Type B pancreatic cell (in vitro differentiated cells): Measurements from ENCODE around the gene NKAIN2. TPM values are rescaled to one million over a fixed set of nuclear protein-coding genes. Genes with fewer than 3 reads are reported as not detected.

Experiments
- DNase-seq: peaks from one replicate; pipeline ENCODE4 v3.0.0; 2021; ENCODE audit warnings: mixed read lengths; ENCODE audit not compliant: unreplicated experiment; ENCODE audit errors: extremely low spot score
- H3K27ac Mint-ChIP-seq: 2 replicates; pipeline ENCODE4 v1.8.0; 2021; ENCODE audit warnings: mild to moderate bottlenecking, mixed read lengths
- H3K27me3 Mint-ChIP-seq: 2 replicates; pipeline ENCODE4 v1.8.0; 2021; ENCODE audit warnings: mixed read lengths
- H3K36me3 Mint-ChIP-seq: 2 replicates; pipeline ENCODE4 v1.8.0; 2021; ENCODE audit warnings: mixed read lengths
- H3K4me1 Mint-ChIP-seq: one replicate; pipeline ENCODE4 v1.8.0; 2021; ENCODE audit warnings: mixed read lengths; ENCODE audit not compliant: unreplicated experiment
- H3K4me3 Mint-ChIP-seq: 2 replicates; pipeline ENCODE4 v1.8.0; 2021; ENCODE audit warnings: mild to moderate bottlenecking, mixed read lengths
- H3K9me3 Mint-ChIP-seq: 2 replicates; pipeline ENCODE4 v1.8.0; 2021; ENCODE audit warnings: mixed read lengths
- CTCF ChIP-seq: fragments of 200-600 bp; sonication (generic); conservative IDR thresholded peaks from 2 replicates; pipeline ENCODE4 v1.5.0; 2021; ENCODE audit warnings: antibody characterized with exemption, mild to moderate bottlenecking
- total RNA-seq: library from RNA; stranded (reverse); gene quantifications from 2 replicates; pipeline ENCODE4 v1.2.1, GENCODE V29; 2021; ENCODE audit warnings: low replicate concordance

The NKAIN2 gene
- total RNA-seq, 1 donor from 2014 or later: 1.7 TPM

DNA sequence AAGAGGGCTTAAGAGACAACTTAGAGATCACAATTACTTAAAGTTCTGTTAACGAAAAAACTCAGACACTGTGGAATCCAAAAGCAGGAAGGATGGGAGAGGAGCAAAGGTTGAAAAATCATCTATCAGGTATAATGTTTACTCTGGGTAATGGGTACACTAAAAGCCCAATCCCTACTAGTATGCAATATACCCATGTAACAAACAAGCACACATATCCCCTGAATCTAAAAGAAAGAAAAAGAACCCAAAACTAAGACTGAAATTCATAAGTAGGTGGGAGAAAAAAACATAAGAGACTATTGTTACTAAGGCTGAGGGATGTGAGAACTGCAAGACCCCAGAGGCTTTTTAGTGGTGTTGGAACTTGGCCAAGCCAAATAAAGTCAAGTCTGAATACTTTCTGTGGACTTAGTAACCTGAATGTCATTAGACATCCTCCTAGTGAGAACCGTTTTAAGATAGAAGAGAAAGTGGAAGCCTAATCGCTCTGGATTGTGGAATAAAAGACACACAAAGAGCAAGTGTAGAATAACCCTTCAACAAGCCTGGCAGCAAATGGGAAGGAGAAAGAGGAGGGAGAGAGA, 969.2 kb downstream of the NKAIN2 start:
- TF ChIP-seq CTCF: no peak
- DNase-seq: no peak
- no peaks in the 10 kb centered on the region for H3K36me3 Mint-ChIP-seq
- H3K9me3 Mint-ChIP-seq: no peaks in the 10 kb centered on the region
- H3K27me3 Mint-ChIP-seq: no peaks in the 10 kb centered on the region
- H3K4me1 Mint-ChIP-seq: peaks cover 12% of the 10 kb centered on the region
- H3K27ac Mint-ChIP-seq: no peak overlapping the region
- no peak overlapping the region for H3K4me3 Mint-ChIP-seq

DNA sequence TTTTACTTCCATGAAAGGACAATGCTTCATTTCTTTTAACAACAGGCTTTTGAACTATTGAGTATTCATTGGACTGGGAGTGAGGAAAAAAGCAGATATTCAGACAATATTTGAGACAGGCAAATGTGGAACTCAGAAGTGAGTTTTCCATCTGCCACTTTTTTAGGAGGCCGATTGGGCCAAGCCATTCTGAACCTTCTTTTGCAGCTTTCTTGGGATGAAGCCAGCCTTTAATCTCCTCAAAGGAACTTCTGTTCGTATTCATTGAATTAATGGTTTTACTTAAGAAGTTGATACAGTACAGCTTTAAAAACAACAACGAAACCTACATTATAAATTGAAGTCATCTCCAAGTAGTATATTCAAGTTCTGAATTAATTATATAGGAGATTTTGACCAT, 971.5 kb downstream of the NKAIN2 start:
- Mint-ChIP-seq H3K9me3 (no peaks in the 10 kb centered on the region), H3K36me3 (no peaks in the 10 kb centered on the region), H3K4me3 (no peak overlapping the region), H3K27me3 (no peaks in the 10 kb centered on the region), H3K4me1 (peaks cover 5% of the 10 kb centered on the region), H3K27ac (no peak overlapping the region)
- no peak for TF ChIP-seq CTCF
- no peak for DNase-seq

- no peak for DNase-seq
- no peak overlapping the region for H3K27ac Mint-ChIP-seq
- no peaks in the 10 kb centered on the region for H3K9me3 Mint-ChIP-seq
- no peaks in the 10 kb centered on the region for H3K36me3 Mint-ChIP-seq
- no peak overlapping the region for H3K4me3 Mint-ChIP-seq
- no peaks in the 10 kb centered on the region for H3K4me1 Mint-ChIP-seq
- H3K27me3 Mint-ChIP-seq: no peaks in the 10 kb centered on the region
- TF ChIP-seq CTCF: no peak
Observed at GRCh38 chr6:124777863-124778262, 974.2 kb downstream of the NKAIN2 start.

DNA sequence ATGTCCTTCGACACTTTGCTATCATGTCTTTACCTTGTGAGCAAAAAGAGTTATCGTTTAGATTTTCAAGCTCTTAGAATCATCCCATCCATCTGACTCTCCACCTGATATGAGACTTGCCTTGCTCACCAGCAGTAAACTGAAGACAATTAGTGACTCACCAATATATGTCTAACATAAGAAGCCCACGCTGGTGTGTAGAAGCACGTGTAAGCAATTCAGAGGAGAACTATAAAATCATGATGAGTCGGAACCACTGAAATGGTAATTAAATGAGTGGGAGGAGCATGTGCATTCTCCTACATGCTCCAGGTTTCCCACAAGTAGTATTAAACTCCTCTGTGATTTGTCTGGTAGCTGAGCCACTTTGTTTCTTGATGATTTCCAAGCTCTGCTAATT, 977.0 kb downstream of the NKAIN2 start:
- no peak for TF ChIP-seq CTCF
- no peaks in the 10 kb centered on the region for H3K4me1 Mint-ChIP-seq
- H3K27ac Mint-ChIP-seq: no peak overlapping the region
- H3K36me3 Mint-ChIP-seq: no peaks in the 10 kb centered on the region
- H3K4me3 Mint-ChIP-seq: no peak overlapping the region
- no peaks in the 10 kb centered on the region for H3K27me3 Mint-ChIP-seq
- no peak for DNase-seq
- H3K9me3 Mint-ChIP-seq: no peaks in the 10 kb centered on the region

DNA sequence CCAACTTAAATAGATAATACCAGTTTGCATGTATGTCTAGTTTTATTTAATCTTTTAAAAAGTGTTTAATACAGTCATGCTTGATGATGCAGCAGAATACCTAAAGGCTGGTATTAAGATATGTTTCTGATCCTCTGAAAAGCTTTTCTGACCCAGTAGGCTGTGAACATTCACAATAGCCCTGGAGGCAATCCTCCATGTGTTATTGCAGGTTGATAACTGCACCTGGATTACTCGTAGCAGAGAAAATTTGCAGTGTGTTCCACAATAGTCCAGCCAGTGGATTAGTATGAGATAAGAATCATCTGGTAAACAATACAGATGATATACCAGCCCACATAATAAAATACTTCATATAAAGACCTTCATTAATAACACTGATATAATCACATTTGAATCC, 979.7 kb downstream of the NKAIN2 start:
- peaks cover 4% of the 10 kb centered on the region for H3K9me3 Mint-ChIP-seq
- H3K4me1 Mint-ChIP-seq: no peaks in the 10 kb centered on the region
- H3K36me3 Mint-ChIP-seq: no peaks in the 10 kb centered on the region
- no peak for DNase-seq
- TF ChIP-seq CTCF: no peak
- H3K27me3 Mint-ChIP-seq: peaks cover 3% of the 10 kb centered on the region
- H3K27ac Mint-ChIP-seq: no peak overlapping the region
- no peak overlapping the region for H3K4me3 Mint-ChIP-seq

DNA sequence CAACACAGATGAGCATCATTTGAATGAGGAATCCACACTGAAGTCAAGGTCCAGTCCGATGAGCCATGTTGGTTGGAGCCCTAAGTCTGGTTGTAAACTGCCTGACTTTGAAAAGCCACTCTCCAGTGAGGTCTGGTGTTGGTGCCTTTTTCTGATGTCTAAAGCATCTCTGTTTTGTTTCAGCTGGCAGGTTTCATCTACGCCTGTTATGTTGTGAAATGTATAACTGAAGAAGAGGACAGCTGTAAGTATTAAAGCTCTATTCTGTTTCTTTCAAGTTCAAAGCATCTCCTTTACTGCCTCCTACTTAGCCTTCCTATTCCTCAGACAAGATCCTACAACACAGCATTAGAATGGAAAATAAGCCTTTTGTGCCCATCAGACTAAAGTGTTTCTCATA, 987.5 kb downstream of the NKAIN2 start:
- DNase-seq: no peak
- Mint-ChIP-seq H3K27ac (no peak overlapping the region), H3K4me3 (no peak overlapping the region), H3K36me3 (no peaks in the 10 kb centered on the region), H3K9me3 (peaks cover 6% of the 10 kb centered on the region), H3K27me3 (peaks cover 14% of the 10 kb centered on the region), H3K4me1 (peaks cover 16% of the 10 kb centered on the region)
- no peak for TF ChIP-seq CTCF
